ENCODE measurements around the gene INO80B. TPM values are rescaled to one million over a fixed set of nuclear protein-coding genes. Genes with fewer than 3 reads are reported as not detected.
A peak's percentile ranks its signal among the peaks of the same experiment; 100 is the strongest.

INO80B gene
- total RNA-seq, 1 experiment from 2014 or later: 42.1 TPM

DNA sequence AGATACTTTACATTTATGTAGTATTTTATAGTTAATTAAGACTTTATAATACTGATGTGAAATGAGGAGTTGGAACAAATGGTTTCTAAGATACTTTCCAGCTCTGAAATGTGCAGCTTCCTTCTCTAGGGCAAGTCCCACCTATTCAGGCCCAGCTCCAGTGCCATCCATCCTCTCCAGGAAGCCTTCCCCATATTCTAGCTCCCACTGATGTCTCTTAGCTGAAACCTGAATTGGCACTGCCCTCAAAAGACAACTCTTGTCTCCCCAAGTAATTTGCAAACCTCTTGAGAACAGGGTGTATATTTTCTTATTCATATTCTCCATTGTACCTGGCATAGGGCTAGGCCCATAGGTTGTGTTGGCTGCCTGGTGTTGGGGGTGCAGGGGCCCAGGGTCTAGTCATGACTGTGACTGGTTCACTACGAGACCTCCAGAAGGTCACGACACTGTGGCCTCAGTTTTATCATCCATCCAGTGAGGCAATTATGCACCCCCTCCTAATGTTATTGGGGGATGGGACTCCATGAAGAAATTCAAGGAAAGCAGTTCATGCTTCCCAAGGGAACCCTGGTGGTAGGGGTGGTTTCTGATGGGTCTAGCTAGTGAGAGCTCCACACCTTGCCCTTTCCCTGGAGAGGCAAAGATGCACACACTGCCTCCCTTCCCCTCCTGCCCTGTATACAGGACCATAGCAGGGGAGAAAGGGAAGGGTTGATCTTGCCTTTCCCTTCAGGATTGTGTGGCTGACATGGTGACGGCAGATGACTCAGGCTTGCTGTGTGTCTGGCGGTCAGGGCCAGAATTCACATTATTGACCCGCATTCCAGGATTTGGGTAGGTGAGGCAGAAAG lies 30.5 kb upstream of the INO80B start:
- DNase-seq: no peak
- peak overlapping the region; percentile 84 for H3K27ac Mint-ChIP-seq (ENCODE audit: unreplicated experiment)

GRCh38 chr2:74424995-74425406 lies 29.9 kb upstream of the INO80B start:
- Mint-ChIP-seq H3K4me3 (ENCODE audit: low read depth, unreplicated experiment) (no peak overlapping the region), H3K36me3 (ENCODE audit: insufficient read depth, unreplicated experiment) (peaks cover 74% of the 10 kb centered on the region), H3K9me3 (ENCODE audit: low read depth, unreplicated experiment) (no peaks in the 10 kb centered on the region), H3K27me3 (ENCODE audit: unreplicated experiment) (no peaks in the 10 kb centered on the region), H3K27ac (ENCODE audit: unreplicated experiment) (peak overlapping the region; percentile 84), H3K4me1 (ENCODE audit: low read depth, unreplicated experiment) (peaks cover 34% of the 10 kb centered on the region)
- CTCF ChIA-PET: no interaction called here
- no TSS peak for BruUV-seq (replicated peaks)
- TF ChIP-seq, protein P1, sequence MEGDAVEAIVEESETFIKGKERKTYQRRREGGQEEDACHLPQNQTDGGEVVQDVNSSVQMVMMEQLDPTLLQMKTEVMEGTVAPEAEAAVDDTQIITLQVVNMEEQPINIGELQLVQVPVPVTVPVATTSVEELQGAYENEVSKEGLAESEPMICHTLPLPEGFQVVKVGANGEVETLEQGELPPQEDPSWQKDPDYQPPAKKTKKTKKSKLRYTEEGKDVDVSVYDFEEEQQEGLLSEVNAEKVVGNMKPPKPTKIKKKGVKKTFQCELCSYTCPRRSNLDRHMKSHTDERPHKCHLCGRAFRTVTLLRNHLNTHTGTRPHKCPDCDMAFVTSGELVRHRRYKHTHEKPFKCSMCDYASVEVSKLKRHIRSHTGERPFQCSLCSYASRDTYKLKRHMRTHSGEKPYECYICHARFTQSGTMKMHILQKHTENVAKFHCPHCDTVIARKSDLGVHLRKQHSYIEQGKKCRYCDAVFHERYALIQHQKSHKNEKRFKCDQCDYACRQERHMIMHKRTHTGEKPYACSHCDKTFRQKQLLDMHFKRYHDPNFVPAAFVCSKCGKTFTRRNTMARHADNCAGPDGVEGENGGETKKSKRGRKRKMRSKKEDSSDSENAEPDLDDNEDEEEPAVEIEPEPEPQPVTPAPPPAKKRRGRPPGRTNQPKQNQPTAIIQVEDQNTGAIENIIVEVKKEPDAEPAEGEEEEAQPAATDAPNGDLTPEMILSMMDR (IDR thresholded peaks at IDR 0.05; ENCODE audit: unreplicated experiment): no peak
- intact Hi-C loops (cut with micrococcal nuclease; ENCODE audit: unreplicated experiment): no loop called here
- no peak for DNase-seq

More for the DNA sequence above, 30.5 kb upstream of the INO80B start:
- CTCF ChIA-PET: interaction anchor here (0.7 kb wide), 1 partner anchor 1180 kb away, joined by 3 read pairs; no protein-coding TSS in a partner anchor
- Mint-ChIP-seq H3K27me3 (ENCODE audit: unreplicated experiment) (no peaks in the 10 kb centered on the region), H3K9me3 (ENCODE audit: low read depth, unreplicated experiment) (no peaks in the 10 kb centered on the region), H3K36me3 (ENCODE audit: insufficient read depth, unreplicated experiment) (peaks cover 67% of the 10 kb centered on the region), H3K4me3 (ENCODE audit: low read depth, unreplicated experiment) (no peak overlapping the region), H3K4me1 (ENCODE audit: low read depth, unreplicated experiment) (peaks cover 35% of the 10 kb centered on the region)
- intact Hi-C loops (cut with micrococcal nuclease; ENCODE audit: unreplicated experiment): no loop called here
- no TSS peak for BruUV-seq (replicated peaks)
- TF ChIP-seq, protein P1 (IDR thresholded peaks at IDR 0.05; ENCODE audit: unreplicated experiment): no peak

DNA sequence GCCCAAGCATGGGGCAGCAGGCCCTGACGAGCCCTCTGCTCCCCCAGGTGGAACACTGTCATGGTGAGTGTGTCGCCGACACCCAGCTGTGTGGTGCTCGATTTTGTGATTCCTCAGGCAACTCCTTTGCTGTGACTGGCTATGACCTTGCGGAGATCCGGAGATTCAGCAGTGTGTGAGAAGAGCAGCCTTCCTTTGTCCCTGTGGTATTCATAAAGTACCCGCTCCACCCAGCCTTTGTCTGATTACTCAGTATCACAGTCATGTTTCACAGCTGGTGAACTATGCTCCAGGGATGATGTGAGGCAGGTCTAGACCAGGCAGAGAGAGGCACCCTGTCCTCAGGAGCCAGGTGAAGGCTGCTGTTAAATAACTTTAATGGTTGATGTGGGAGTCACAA lies 29.4 kb upstream of the INO80B start:
- H3K4me3 Mint-ChIP-seq (ENCODE audit: low read depth, unreplicated experiment): no peak overlapping the region
- TSS peak; percentile 30 for BruUV-seq (replicated peaks)
- no peak for DNase-seq
- TF ChIP-seq, protein P1 (IDR thresholded peaks at IDR 0.05; ENCODE audit: unreplicated experiment): no peak
- CTCF ChIA-PET: no interaction called here
- H3K27me3 Mint-ChIP-seq (ENCODE audit: unreplicated experiment): no peaks in the 10 kb centered on the region
- no peaks in the 10 kb centered on the region for H3K9me3 Mint-ChIP-seq (ENCODE audit: low read depth, unreplicated experiment)
- peaks cover 76% of the 10 kb centered on the region for H3K36me3 Mint-ChIP-seq (ENCODE audit: insufficient read depth, unreplicated experiment)
- H3K27ac Mint-ChIP-seq (ENCODE audit: unreplicated experiment): peak overlapping the region; percentile 84
- intact Hi-C loops (cut with micrococcal nuclease; ENCODE audit: unreplicated experiment): no loop called here
- H3K4me1 Mint-ChIP-seq (ENCODE audit: low read depth, unreplicated experiment): peaks cover 29% of the 10 kb centered on the region

- Mint-ChIP-seq H3K9me3 (ENCODE audit: low read depth, unreplicated experiment) (no peaks in the 10 kb centered on the region), H3K4me3 (ENCODE audit: low read depth, unreplicated experiment) (no peak overlapping the region), H3K36me3 (ENCODE audit: insufficient read depth, unreplicated experiment) (peaks cover 75% of the 10 kb centered on the region), H3K4me1 (ENCODE audit: low read depth, unreplicated experiment) (peaks cover 26% of the 10 kb centered on the region), H3K27ac (ENCODE audit: unreplicated experiment) (no peak overlapping the region), H3K27me3 (ENCODE audit: unreplicated experiment) (no peaks in the 10 kb centered on the region)
- intact Hi-C loops (cut with micrococcal nuclease; ENCODE audit: unreplicated experiment): no loop called here
- TF ChIP-seq, protein P1 (IDR thresholded peaks at IDR 0.05; ENCODE audit: unreplicated experiment): no peak
- no TSS peak for BruUV-seq (replicated peaks)
- no peak for DNase-seq
- CTCF ChIA-PET: no interaction called here
Measured at GRCh38 chr2:74426181-74426758, 28.6 kb upstream of the INO80B start.

All from Calu3 (cell line).